Activated CD8-positive, alpha-beta memory T cell treated with anti-CD3 and anti-CD28 coated beads for 24 hours (primary cell): ENCODE measurements around the gene CSF3.

Experiments used
- DNase-seq: peaks from one replicate; pipeline ENCODE4 v3.0.0-alpha.2; 2020

Gene CSF3

DNA sequence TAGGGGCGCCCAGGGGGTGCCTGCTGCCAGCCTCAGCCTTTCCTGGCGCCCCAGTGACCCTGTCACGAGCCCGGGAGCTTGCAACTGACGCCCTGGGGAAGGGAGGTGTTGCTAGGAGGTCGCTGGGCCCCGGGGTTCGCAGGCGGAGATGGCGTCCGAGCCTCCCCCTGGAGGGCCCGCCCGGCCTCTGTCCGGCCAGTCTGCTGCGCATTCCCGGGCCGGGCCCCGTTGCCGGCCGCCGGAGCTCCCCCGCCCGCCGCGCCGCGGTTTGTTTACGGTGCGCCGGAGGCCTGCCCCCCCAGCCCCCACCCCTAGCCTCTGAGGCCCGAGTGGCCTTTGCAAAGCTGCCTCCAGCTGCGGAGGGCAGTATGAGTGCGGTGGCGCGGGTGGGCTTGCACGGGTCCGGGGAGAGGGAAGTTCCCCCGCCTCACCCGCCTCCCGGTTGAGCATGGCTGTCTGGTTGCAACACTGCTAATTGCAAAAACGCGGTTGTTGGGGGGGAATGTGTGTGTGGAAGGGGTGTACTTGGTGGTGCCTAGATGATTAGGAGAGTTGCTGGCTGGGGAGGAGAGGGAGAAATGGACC, 48.0 kb downstream of the CSF3 start:
- peak; percentile 72 for DNase-seq

DNA sequence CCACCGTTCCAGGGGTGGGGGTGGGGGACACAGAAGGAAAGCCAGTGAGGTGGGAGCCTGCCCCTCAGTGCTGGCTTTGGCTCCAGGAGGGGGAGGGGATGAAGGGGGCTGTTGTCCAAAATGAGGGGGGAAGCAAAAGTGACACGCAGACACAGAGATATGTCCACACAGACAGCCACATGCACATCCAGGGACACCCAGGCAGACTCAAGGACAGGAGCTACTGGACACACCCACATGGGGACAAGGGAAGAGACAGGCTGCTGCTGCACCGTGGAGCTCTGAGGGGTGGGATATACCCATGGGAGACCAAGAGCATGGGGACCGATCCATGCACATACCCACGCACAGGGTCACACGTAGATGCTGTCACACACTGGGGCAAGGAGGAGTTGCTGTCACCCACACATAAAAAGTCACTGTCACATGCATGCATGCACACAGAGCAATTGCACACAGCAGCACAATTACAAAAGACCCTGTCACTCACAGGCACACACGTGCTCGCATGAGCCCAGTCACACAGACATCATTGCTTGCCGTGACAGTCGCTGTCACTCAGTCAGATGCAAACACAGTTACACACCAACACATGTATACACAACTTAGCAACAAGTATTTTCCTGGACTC, 48.8 kb downstream of the CSF3 start:
- DNase-seq: no peak

DNA sequence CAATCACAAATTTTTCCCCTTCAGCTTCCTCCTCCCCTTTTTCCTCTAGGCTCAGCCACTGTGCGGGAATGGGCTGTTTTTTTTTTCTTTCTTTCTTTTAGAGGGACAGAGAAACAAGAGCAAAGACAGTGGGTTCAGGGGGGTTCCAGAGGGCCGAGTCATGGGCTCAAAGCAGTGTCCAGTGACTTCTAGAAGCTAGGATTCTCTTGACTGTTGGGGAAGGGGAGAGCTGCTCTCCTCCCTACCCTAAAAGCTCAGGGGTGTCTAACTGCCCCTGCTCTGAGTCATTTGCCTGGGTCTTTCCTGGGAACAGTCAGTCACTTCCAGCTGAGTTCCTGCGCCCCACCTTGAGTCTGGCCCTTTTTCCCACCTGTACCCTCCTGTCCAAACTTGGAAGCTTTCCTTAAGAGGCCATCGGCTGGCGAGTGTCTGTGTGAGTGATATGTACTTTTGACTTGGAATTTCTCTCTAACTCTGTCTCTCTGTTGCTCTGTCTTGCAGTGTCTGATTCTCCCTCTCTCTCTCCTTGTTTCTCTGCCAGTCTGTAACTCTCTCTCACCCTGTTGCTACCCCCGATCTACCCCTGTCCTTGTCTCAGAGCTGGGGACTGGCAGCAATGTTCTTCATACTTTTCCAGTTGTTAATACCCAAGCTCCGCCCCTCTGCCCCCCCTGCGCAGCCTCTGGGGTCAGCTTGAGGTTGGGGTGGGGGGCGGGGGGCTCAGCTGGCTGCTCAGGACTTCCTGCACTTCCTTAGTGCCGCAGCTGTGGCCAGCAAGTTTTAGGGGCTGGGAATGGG, 49.9 kb downstream of the CSF3 start:
- no peak for DNase-seq

DNA sequence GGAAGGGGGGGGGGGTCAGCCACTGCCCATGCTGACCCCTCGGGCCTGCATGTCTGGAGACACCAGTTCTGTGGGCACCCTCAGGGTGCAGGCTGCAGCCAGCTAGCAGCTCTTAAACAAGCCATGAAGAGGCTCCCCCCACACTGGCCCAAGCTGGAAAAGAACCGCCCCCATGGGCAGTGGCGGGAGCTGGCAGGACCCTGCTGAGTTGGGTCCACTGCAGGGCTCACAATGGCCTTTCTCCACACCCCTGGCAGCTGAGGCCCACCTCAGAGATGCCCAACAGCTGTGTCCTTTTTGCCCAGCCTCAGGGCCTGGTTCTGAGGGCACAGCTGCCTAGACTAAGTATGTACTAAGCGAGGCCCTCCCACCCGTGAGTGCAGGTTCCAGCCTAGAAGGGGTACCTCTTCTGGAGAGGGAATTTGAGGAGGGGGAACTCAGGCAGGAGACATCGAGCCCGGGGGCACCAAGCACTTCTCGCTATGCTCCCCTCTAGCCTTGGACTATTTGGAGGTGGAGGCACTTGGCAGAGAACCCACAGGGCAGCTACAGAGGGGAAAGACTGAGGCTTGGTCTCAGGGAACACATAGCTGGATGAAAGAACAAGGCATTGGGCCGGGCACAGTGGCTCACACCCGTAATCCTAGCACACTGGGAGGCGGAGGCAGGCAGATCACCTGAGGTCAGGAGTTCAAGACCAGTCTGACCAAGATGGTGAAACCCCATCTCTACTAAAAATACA, 50.7 kb downstream of the CSF3 start:
- no peak for DNase-seq
